OCI-LY7 (cell line): ENCODE measurements around the gene SGSM1. TPM values are rescaled to one million over a fixed set of nuclear protein-coding genes. Genes with fewer than 3 reads are reported as not detected.

ENCODE experiments used
- BruUV-seq: library from RNA; stranded (reverse); fragments of 400-500 nt; replicated peaks from 2 replicates; lab custom pipeline; 2021; lab: Mats Ljungman, UMichigan
- CTCF ChIA-PET: fragments of 300-600 bp; sonication (Branson Sonifier 250); formaldehyde crosslinking; loops from one replicate; lab custom pipeline; 2022; ENCODE audit warnings: antibody characterized with exemption; ENCODE audit not compliant: unreplicated experiment; lab: Charles Lee
- POLR2A ChIA-PET: fragments of 300-600 bp; sonication (Branson Sonifier 250); formaldehyde crosslinking; loops from one replicate; lab custom pipeline; 2022; ENCODE audit warnings: antibody characterized with exemption; lab: Charles Lee
- DNase-seq: peaks from one replicate; pipeline ENCODE4 v3.0.0-alpha.2; 2015; ENCODE audit warnings: low spot score
- H2AFZ ChIP-seq: fragments of 200-600 bp; sonication (generic), shearing (Covaris generic); 2 replicates; pipeline ENCODE4 v1.6.1; 2014; ENCODE audit warnings: mild to moderate bottlenecking, antibody characterized with exemption, low read length, moderate library complexity
- H3K27ac ChIP-seq: fragments of 200-600 bp; sonication (generic); 2 replicates; pipeline ENCODE4 v1.5.1; 2014; ENCODE audit warnings: mixed run types, low read depth, mild to moderate bottlenecking, moderate library complexity, low read length, inconsistent platforms; ENCODE audit not compliant: poor library complexity, severe bottlenecking
- H3K36me3 ChIP-seq: fragments of 200-600 bp; sonication (generic); 2 replicates; pipeline ENCODE4 v1.6.1; 2014; ENCODE audit warnings: mild to moderate bottlenecking, antibody characterized with exemption, low read length, moderate library complexity, mixed read lengths; ENCODE audit not compliant: insufficient read depth
- H3K4me1 ChIP-seq: fragments of 200-600 bp; sonication (generic); 2 replicates; pipeline ENCODE4 v1.5.1; 2014; ENCODE audit warnings: mild to moderate bottlenecking, low read length; ENCODE audit not compliant: insufficient read depth, poor library complexity, severe bottlenecking
- H3K4me2 ChIP-seq: fragments of 200-600 bp; sonication (generic); 2 replicates; pipeline ENCODE4 v1.6.1; 2014; ENCODE audit warnings: mild to moderate bottlenecking, low read length
- H3K4me3 ChIP-seq: fragments of 200-600 bp; sonication (generic); 2 replicates; pipeline ENCODE4 v1.5.1; 2014; ENCODE audit warnings: mild to moderate bottlenecking, low read depth, low read length; ENCODE audit not compliant: poor library complexity, severe bottlenecking
- H3K79me2 ChIP-seq: fragments of 200-600 bp; sonication (generic); 2 replicates; pipeline ENCODE4 v1.6.1; 2016; ENCODE audit warnings: low read depth, mild to moderate bottlenecking, low read length, moderate library complexity, mixed read lengths; ENCODE audit not compliant: insufficient read depth
- H3K9me2 ChIP-seq: fragments of 200-600 bp; sonication (generic); 2 replicates; pipeline ENCODE4 v1.6.1; 2016; ENCODE audit warnings: mild to moderate bottlenecking, low read length, mixed read lengths; ENCODE audit not compliant: insufficient read depth
- H3K9me3 ChIP-seq: fragments of 200-600 bp; sonication (generic); 2 replicates; pipeline ENCODE4 v1.6.1; 2014; ENCODE audit warnings: mild to moderate bottlenecking, mixed run types, low read length, mixed read lengths
- H4K20me1 ChIP-seq: fragments of 200-600 bp; sonication (generic); 2 replicates; pipeline ENCODE4 v1.6.1; 2014; ENCODE audit warnings: mild to moderate bottlenecking, antibody characterized with exemption, low read length, moderate library complexity, mixed read lengths; ENCODE audit not compliant: insufficient read depth
- CTCF ChIP-seq: fragments of 200-600 bp; sonication (generic); conservative IDR thresholded peaks from 2 replicates; pipeline ENCODE4 v1.5.1; 2014; ENCODE audit warnings: mild to moderate bottlenecking, antibody characterized with exemption, low read length, moderate library complexity, mixed read lengths
- EZH2phosphoT487 ChIP-seq: fragments of 200-600 bp; sonication (generic); IDR thresholded peaks from 2 replicates; pipeline ENCODE4 v1.6.1; 2018; ENCODE audit warnings: low read depth, borderline replicate concordance, mild to moderate bottlenecking, mixed run types, antibody characterized with exemption, low read length, moderate library complexity, mixed read lengths
- intact Hi-C: fragments of 100-400 bp; cut with micrococcal nuclease; formaldehyde crosslinking; loops from one replicate; pipeline ENCODE4 v1.10.0; 2022; ENCODE audit not compliant: unreplicated experiment
- total RNA-seq, 2 experiments: library from RNA; depleted of rRNA in 1 of 2; stranded (reverse); fragments of >200 nt in 1 of 2; shearing (Covaris generic) in 1 of 2; gene quantifications; 2 replicates each; pipeline ENCODE4 v1.2.3, GENCODE V29; 2014 to 2022

SGSM1 gene
- total RNA-seq, 2 experiments from 2014 or later, result not detected

GRCh38 chr22:24791362-24791761 lies 14.6 kb upstream of the SGSM1 start:
- POLR2A ChIA-PET, result no interaction called here

GRCh38 chr22:24796056-24796455 lies 10.0 kb upstream of the SGSM1 start:
- Histone ChIP-seq H3K27ac (no peak overlapping the region), H3K9me3 (no peaks in the 10 kb centered on the region), H3K79me2 (no peaks in the 10 kb centered on the region), H3K36me3 (no peaks in the 10 kb centered on the region), H3K4me1 (no peaks in the 10 kb centered on the region), H4K20me1 (no peaks in the 10 kb centered on the region), H3K4me2 (no peak overlapping the region), H3K4me3 (no peak overlapping the region), H3K9me2 (no peaks in the 10 kb centered on the region), H2AFZ (no peak overlapping the region)
- no TSS peak for BruUV-seq
- DNase-seq, result no peak
- intact Hi-C loops, result no loop called here
- ChIA-PET CTCF (no interaction called here), POLR2A (no interaction called here)
- no peak for TF ChIP-seq EZH2phosphoT487
- no peak for TF ChIP-seq CTCF

More at GRCh38 chr22:24791362-24791761, 14.6 kb upstream of the SGSM1 start:
- Histone ChIP-seq H3K27ac (no peak overlapping the region), H3K9me3 (no peaks in the 10 kb centered on the region), H3K4me1 (no peaks in the 10 kb centered on the region), H3K4me2 (no peak overlapping the region), H3K36me3 (no peaks in the 10 kb centered on the region), H3K79me2 (no peaks in the 10 kb centered on the region), H3K9me2 (no peaks in the 10 kb centered on the region), H3K4me3 (no peak overlapping the region), H4K20me1 (no peaks in the 10 kb centered on the region), H2AFZ (no peak overlapping the region)
- CTCF ChIA-PET, result no interaction called here
- DNase-seq, result no peak
- TF ChIP-seq CTCF (no peak), EZH2phosphoT487 (no peak)
- intact Hi-C loops, result no loop called here
- no TSS peak for BruUV-seq

- no peaks in the 10 kb centered on the region for H3K79me2 ChIP-seq
- no peaks in the 10 kb centered on the region for H3K4me1 ChIP-seq
- no peaks in the 10 kb centered on the region for H3K9me3 ChIP-seq
- no peak overlapping the region for H2AFZ ChIP-seq
- ChIA-PET POLR2A (no interaction called here), CTCF (interaction anchor here (0.5 kb wide), 1 partner anchor 304 kb away, joined by 3 read pairs; no protein-coding TSS in a partner anchor)
- H3K27ac ChIP-seq, result no peak overlapping the region
- no TSS peak for BruUV-seq
- intact Hi-C loops, result no loop called here
- no peaks in the 10 kb centered on the region for H3K9me2 ChIP-seq
- no peak for DNase-seq
- H3K4me2 ChIP-seq, result no peak overlapping the region
- no peak overlapping the region for H3K4me3 ChIP-seq
- no peak for TF ChIP-seq EZH2phosphoT487
- no peak for TF ChIP-seq CTCF
- no peaks in the 10 kb centered on the region for H3K36me3 ChIP-seq
- H4K20me1 ChIP-seq, result no peaks in the 10 kb centered on the region
Observed at GRCh38 chr22:24796860-24797259, 9.2 kb upstream of the SGSM1 start.
